ENCODE results near the gene GPR84. TPM values are rescaled to one million over a fixed set of nuclear protein-coding genes. Genes with fewer than 3 reads are reported as not detected.
A peak's percentile ranks its signal among the peaks of the same experiment; 100 is the strongest.

GPR84 gene
- total RNA-seq, 5 donors from 2014 or later (not counting 1 experiment from before 2014, with no cell fraction given): not detected

DNA sequence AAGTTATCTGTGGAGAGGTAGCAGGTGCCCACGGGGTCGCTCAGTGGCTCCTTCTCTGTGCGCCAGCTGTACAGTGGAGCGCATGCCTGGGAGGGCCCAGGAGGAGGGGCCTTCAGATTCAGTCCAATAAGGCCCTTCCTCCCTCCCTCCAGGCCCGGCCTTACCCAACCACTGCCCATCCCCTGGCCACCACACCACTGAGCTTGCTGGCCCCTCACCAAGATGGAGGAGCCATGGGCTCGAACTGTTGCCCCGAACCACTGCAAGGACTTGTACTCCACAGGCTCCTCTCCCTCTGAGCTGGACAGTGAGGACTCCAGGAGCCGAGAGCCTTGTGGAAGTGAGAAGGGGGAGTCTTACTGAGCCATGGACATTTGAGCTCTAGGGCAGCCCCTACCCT, 45.0 kb upstream of the GPR84 start:
- no peak overlapping the region for H3K27ac ChIP-seq (ENCODE audit: low read length)
- ATAC-seq (replicated peaks in 1 of 4) (no peak), DNase-seq (no peak)
- no peaks in the 10 kb centered on the region for H3K27me3 ChIP-seq (replicated peaks in 1 of 2; ENCODE audit: control insufficient read depth in 2 of 2, extremely low read depth in 1 of 2, insufficient read depth in 2 of 2, low read length in 1 of 2)
- ChIA-PET CTCF (interaction anchor here in 1 of 2 donors (0.9 to 1.5 kb wide), 2 partner anchors 10 to 27 kb away, joined by 3 to 4 read pairs; no protein-coding TSS in a partner anchor), POLR2A (interaction anchor here in 1 of 2 donors (0.6 kb wide), 1 partner anchor 16 kb away, joined by 4 read pairs; no protein-coding TSS in a partner anchor)
- WGBS (ENCODE audit: insufficient coverage): 100% methylated on average over 1 of the region's 8 CpGs
- Mint-ChIP-seq H3K27ac (peak overlapping the region; percentile 40 to 96), H3K4me3 (no peak overlapping the region), H3K4me1 (peaks cover 73 to 83% (median 82%) of the 10 kb centered on the region in 3 donors), H3K27me3 (no peaks in the 10 kb centered on the region), H3K36me3 (peaks cover 47% of the 10 kb centered on the region), H3K9me3 (no peaks in the 10 kb centered on the region)
- H3K36me3 ChIP-seq (ENCODE audit: control insufficient read depth in 2 of 2, extremely low read depth in 1 of 2, insufficient read depth in 1 of 2, low read length in 1 of 2): peaks cover 9 to 72% of the 10 kb centered on the region in 2 donors
- H3K4me3 ChIP-seq (ENCODE audit: control insufficient read depth in 1 of 2, extremely low read depth in 1 of 2, low read length in 1 of 2): no peak overlapping the region
- no peaks in the 10 kb centered on the region for H3K9me3 ChIP-seq
- peaks cover 26 to 74% of the 10 kb centered on the region in 2 experiments for H3K4me1 ChIP-seq (ENCODE audit: control insufficient read depth in 1 of 2, extremely low read depth in 1 of 2, insufficient read depth in 2 of 2, low read length in 2 of 2)

DNA sequence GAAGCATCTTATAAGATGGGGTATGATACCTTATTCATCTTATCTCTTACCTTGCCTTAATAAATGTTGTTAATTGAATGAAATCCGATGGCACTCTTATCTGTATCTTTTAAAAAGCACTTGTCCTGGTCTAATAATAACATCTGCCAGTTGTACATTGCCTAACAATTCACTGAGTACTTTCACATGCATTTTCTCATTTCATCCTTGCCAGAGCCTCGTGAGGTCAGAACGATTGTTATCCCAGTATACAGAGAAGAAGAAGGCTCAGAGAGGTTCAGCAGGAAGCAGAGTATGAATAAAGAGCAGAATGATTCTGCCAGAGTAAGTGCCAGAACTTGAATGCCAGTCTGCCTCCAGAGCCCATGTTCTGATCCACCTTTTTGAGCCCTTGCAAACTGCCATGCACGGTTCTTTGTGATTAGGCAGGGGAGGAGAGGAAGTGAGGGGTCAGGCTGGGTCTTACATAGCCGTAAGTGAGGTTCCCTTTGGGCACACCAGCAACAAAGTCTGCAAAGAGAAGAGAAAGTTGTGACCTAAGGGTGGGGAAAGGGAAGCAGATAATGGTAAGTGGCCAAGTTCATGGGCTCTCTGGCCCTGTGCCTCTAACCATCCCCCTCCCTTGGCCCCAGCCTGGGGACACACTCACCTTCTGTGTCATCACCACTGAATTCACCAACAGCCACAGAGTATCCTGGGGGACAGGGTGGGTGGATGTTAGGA, 43.1 kb upstream of the GPR84 start:
- ChIA-PET POLR2A (no interaction called here), CTCF (no interaction called here)
- Histone ChIP-seq H3K27ac (ENCODE audit: low read length) (no peak overlapping the region), H3K36me3 (ENCODE audit: control insufficient read depth in 2 of 2, extremely low read depth in 1 of 2, insufficient read depth in 1 of 2, low read length in 1 of 2) (peaks cover 12 to 91% of the 10 kb centered on the region in 2 donors), H3K27me3 (replicated peaks in 1 of 2; ENCODE audit: control insufficient read depth in 2 of 2, extremely low read depth in 1 of 2, insufficient read depth in 2 of 2, low read length in 1 of 2) (no peaks in the 10 kb centered on the region), H3K4me1 (ENCODE audit: control insufficient read depth in 1 of 2, extremely low read depth in 1 of 2, insufficient read depth in 2 of 2, low read length in 2 of 2) (peaks cover 11 to 60% of the 10 kb centered on the region in 2 experiments), H3K9me3 (no peaks in the 10 kb centered on the region), H3K4me3 (ENCODE audit: control insufficient read depth in 1 of 2, extremely low read depth in 1 of 2, low read length in 1 of 2) (no peak overlapping the region)
- Mint-ChIP-seq H3K4me3 (no peak overlapping the region), H3K36me3 (peaks cover 56% of the 10 kb centered on the region), H3K4me1 (peaks cover 55 to 67% (median 64%) of the 10 kb centered on the region in 3 donors), H3K9me3 (no peaks in the 10 kb centered on the region), H3K27me3 (no peaks in the 10 kb centered on the region), H3K27ac (peak overlapping the region; percentile 78 to 84)
- 89% methylated on average over 2 of the region's 5 CpGs for WGBS (ENCODE audit: insufficient coverage)
- ATAC-seq (replicated peaks in 1 of 4) (no peak), DNase-seq (no peak)

DNA sequence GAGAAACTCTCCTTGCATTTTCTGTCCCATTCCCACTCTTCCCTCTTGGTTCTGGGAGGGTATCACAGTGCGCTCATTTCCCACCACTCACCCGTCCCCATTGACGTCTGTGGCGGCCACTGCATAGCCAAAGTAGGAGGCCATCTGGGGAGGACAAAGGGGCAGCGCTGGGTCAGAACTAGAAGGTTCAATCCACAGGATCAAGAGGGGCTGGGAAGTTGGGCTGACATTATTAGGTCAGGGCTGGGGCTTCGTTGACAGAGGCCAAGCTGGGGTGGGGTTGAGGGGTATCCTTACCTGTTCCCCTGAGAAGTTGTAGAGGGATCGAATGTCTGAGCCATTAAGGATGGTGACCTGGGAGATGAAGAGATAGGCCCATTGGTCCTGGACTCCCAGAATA, 41.3 kb upstream of the GPR84 start:
- Histone ChIP-seq H3K27me3 (replicated peaks in 1 of 2; ENCODE audit: control insufficient read depth in 2 of 2, extremely low read depth in 1 of 2, insufficient read depth in 2 of 2, low read length in 1 of 2) (no peaks in the 10 kb centered on the region), H3K9me3 (no peaks in the 10 kb centered on the region), H3K36me3 (ENCODE audit: control insufficient read depth in 2 of 2, extremely low read depth in 1 of 2, insufficient read depth in 1 of 2, low read length in 1 of 2) (peaks cover 13 to 98% of the 10 kb centered on the region in 2 donors), H3K27ac (ENCODE audit: low read length) (no peak overlapping the region), H3K4me3 (ENCODE audit: control insufficient read depth in 1 of 2, extremely low read depth in 1 of 2, low read length in 1 of 2) (no peak overlapping the region), H3K4me1 (ENCODE audit: control insufficient read depth in 1 of 2, extremely low read depth in 1 of 2, insufficient read depth in 2 of 2, low read length in 2 of 2) (peaks cover 0 to 42% of the 10 kb centered on the region in 2 experiments)
- Mint-ChIP-seq H3K27me3 (no peaks in the 10 kb centered on the region), H3K4me1 (peaks cover 38 to 50% (median 49%) of the 10 kb centered on the region in 3 donors), H3K4me3 (no peak overlapping the region), H3K36me3 (peaks cover 64% of the 10 kb centered on the region), H3K9me3 (no peaks in the 10 kb centered on the region), H3K27ac (peak overlapping the region in 1 of 2 donors; percentile 84)
- CTCF ChIA-PET: interaction anchor here in 1 of 2 donors (1.6 to 2.7 kb wide), 2 partner anchors 10 to 34 kb away, joined by 8 to 11 read pairs; no protein-coding TSS in a partner anchor
- no peak for DNase-seq
- no peak for ATAC-seq (replicated peaks in 1 of 4)
- POLR2A ChIA-PET: no interaction called here
- WGBS (ENCODE audit: insufficient coverage): 96% methylated on average over 4 of the region's 7 CpGs

DNA sequence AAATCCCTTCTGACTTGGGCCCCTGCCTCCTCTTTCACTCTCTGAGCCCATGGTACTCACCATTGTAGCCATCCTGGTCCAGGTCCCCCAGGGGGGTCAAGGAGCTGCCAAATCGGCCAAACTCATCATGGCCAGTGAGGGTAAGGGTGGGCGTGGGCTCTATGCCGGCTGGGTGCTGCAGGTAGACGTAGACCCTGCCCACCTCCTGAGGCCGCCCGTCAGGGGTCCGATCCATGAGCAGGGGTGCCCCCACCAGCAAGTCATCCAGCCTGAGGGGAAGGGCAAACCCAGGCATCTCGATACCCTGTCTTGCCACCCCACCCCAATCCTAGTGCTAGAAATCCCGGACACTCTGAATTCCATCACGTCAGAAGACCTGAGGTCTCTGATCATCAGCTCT, 40.8 kb upstream of the GPR84 start:
- DNase-seq (no peak), ATAC-seq (replicated peaks in 1 of 4) (no peak)
- no peaks in the 10 kb centered on the region for H3K9me3 Mint-ChIP-seq
- no peaks in the 10 kb centered on the region for H3K27me3 Mint-ChIP-seq
- Histone ChIP-seq H3K36me3 (ENCODE audit: control insufficient read depth in 2 of 2, extremely low read depth in 1 of 2, insufficient read depth in 1 of 2, low read length in 1 of 2) (peaks cover 13 to 98% of the 10 kb centered on the region in 2 donors), H3K9me3 (no peaks in the 10 kb centered on the region), H3K27me3 (replicated peaks in 1 of 2; ENCODE audit: control insufficient read depth in 2 of 2, extremely low read depth in 1 of 2, insufficient read depth in 2 of 2, low read length in 1 of 2) (no peaks in the 10 kb centered on the region), H3K4me1 (ENCODE audit: control insufficient read depth in 1 of 2, extremely low read depth in 1 of 2, insufficient read depth in 2 of 2, low read length in 2 of 2) (peaks cover 0 to 38% of the 10 kb centered on the region in 2 experiments), H3K27ac (ENCODE audit: low read length) (peak overlapping the region; percentile 50), H3K4me3 (ENCODE audit: control insufficient read depth in 1 of 2, extremely low read depth in 1 of 2, low read length in 1 of 2) (no peak overlapping the region)
- H3K4me1 Mint-ChIP-seq: peaks cover 37 to 49% (median 47%) of the 10 kb centered on the region in 3 donors
- H3K27ac Mint-ChIP-seq: peak overlapping the region; percentile 89 to 91
- no peak overlapping the region for H3K4me3 Mint-ChIP-seq
- 83% methylated on average over 4 of the region's 10 CpGs for WGBS (ENCODE audit: insufficient coverage)
- ChIA-PET POLR2A (no interaction called here), CTCF (interaction anchor here (1.6 to 2.7 kb wide), 3 partner anchors 11 to 34 kb away, joined by 5 to 11 read pairs (median 8); no protein-coding TSS in a partner anchor)
- peaks cover 67% of the 10 kb centered on the region for H3K36me3 Mint-ChIP-seq

DNA sequence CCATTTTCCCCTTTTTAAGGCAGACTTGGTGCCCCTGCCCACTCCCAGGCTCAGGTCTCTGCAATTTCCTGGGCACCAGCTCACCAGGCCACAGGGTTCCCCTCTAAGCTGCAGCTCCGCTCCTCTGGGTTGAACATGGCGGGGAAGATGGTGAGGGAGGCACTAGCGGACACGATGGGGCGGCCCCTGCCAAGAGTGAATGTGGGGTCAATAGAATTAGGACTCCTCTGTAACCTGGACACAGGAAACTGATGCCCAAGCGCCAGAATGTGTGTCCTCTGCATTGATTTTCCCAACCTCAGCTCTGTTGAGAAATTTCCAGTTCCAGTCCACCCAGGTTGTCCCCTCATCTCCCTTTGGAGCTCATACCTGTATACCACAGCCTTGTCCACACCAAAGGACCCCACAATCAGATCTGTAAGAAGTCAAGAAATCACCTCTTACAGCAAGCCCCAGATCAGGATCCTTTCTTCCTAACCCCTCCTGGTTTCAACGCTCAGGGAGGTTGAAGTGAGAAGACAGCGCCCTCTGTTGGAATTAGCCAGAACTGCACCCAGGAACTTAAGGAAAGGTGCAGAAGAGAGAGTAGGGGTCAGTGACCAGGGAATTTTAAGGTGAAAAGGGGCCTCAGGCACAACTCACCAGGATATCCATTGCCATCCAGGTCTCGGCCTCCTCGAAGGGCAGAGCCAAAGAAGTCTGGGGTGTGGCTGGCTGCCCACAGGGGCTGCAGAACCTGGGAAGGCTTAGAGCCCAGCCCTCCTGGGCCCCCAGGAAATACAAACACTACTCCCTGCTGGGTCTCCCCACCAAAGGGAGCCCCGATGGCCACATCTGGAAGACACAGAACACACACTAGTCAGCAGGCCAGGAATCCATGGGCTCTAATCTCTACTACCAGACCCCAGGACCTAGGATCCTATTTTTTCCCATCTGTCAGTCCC, 40.0 kb upstream of the GPR84 start:
- Mint-ChIP-seq H3K27me3 (no peaks in the 10 kb centered on the region), H3K9me3 (no peaks in the 10 kb centered on the region), H3K36me3 (peaks cover 68% of the 10 kb centered on the region), H3K4me1 (peaks cover 37 to 44% (median 44%) of the 10 kb centered on the region in 3 donors), H3K4me3 (no peak overlapping the region), H3K27ac (peak overlapping the region; percentile 89 to 91)
- ChIA-PET POLR2A (interaction anchor here (0.6 to 1.0 kb wide), 4 partner anchors 9 to 190 kb away, joined by 3 to 7 read pairs (median 4); no protein-coding TSS in a partner anchor), CTCF (interaction anchor here (0.6 to 2.7 kb wide), 14 partner anchors 9 to 42 kb away, joined by 3 to 11 read pairs (median 4); partner anchors contain the start of gene ITGA5 (in 1 of the 2))
- Histone ChIP-seq H3K4me3 (ENCODE audit: control insufficient read depth in 1 of 2, extremely low read depth in 1 of 2, low read length in 1 of 2) (no peak overlapping the region), H3K36me3 (ENCODE audit: control insufficient read depth in 2 of 2, extremely low read depth in 1 of 2, insufficient read depth in 1 of 2, low read length in 1 of 2) (peaks cover 13 to 100% of the 10 kb centered on the region in 2 donors), H3K9me3 (no peaks in the 10 kb centered on the region), H3K27ac (ENCODE audit: low read length) (peak overlapping the region; percentile 50), H3K4me1 (ENCODE audit: control insufficient read depth in 1 of 2, extremely low read depth in 1 of 2, insufficient read depth in 2 of 2, low read length in 2 of 2) (peaks cover 0 to 34% of the 10 kb centered on the region in 2 experiments), H3K27me3 (replicated peaks in 1 of 2; ENCODE audit: control insufficient read depth in 2 of 2, extremely low read depth in 1 of 2, insufficient read depth in 2 of 2, low read length in 1 of 2) (no peaks in the 10 kb centered on the region)
- 55% methylated on average over 7 of the region's 11 CpGs for WGBS (ENCODE audit: insufficient coverage)
- DNase-seq: peak in 28 of 35 experiments; percentile 28 to 85 (median 56)
- peak; percentile 32 to 70 (median 50) for ATAC-seq (replicated peaks in 1 of 4)

DNA sequence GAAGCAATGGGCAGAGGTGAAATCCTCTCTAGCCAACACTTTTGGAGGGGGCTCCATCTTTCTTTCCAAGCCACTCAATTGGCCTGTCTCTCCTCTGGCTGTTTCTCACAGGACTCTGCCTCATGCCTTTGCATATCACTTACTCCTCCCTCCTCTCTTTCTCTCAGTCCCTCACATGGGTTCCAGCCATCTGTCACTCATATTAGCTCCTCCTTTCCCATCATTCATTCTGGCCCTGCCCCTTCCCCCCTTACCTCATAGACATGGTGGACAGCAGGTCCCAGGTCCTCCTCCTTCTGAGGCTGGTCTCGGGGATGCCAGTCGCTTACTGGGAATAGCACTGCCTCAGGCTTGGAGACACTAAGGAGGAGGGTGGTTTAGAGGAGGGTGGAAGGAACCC, 36.8 kb upstream of the GPR84 start:
- POLR2A ChIA-PET: no interaction called here
- Mint-ChIP-seq H3K4me3 (no peak overlapping the region), H3K36me3 (peaks cover 67% of the 10 kb centered on the region), H3K27ac (peak overlapping the region; percentile 32 to 52), H3K27me3 (no peaks in the 10 kb centered on the region), H3K9me3 (no peaks in the 10 kb centered on the region), H3K4me1 (peaks cover 18 to 28% (median 21%) of the 10 kb centered on the region in 3 donors)
- no peaks in the 10 kb centered on the region for H3K9me3 ChIP-seq
- ATAC-seq (replicated peaks in 1 of 4): no peak
- H3K27ac ChIP-seq (ENCODE audit: low read length): no peak overlapping the region
- H3K36me3 ChIP-seq (ENCODE audit: control insufficient read depth in 2 of 2, extremely low read depth in 1 of 2, insufficient read depth in 1 of 2, low read length in 1 of 2): peaks cover 10 to 100% of the 10 kb centered on the region in 2 donors
- H3K4me3 ChIP-seq (ENCODE audit: control insufficient read depth in 1 of 2, extremely low read depth in 1 of 2, low read length in 1 of 2): no peak overlapping the region
- peaks cover 0 to 28% of the 10 kb centered on the region in 2 experiments for H3K4me1 ChIP-seq (ENCODE audit: control insufficient read depth in 1 of 2, extremely low read depth in 1 of 2, insufficient read depth in 2 of 2, low read length in 2 of 2)
- CTCF ChIA-PET: interaction anchor here (0.7 to 6.4 kb wide), 7 partner anchors 10 to 38 kb away, joined by 3 to 174 read pairs (median 5); no protein-coding TSS in a partner anchor
- no peaks in the 10 kb centered on the region for H3K27me3 ChIP-seq (replicated peaks in 1 of 2; ENCODE audit: control insufficient read depth in 2 of 2, extremely low read depth in 1 of 2, insufficient read depth in 2 of 2, low read length in 1 of 2)
- DNase-seq: no peak
- no CpG with 5 or more reads among the region's 2 CpGs for WGBS (ENCODE audit: insufficient coverage)
